ENCODE results near the gene TMEM130. TPM values are rescaled to one million over a fixed set of nuclear protein-coding genes. Genes with fewer than 3 reads are reported as not detected.

TMEM130 gene
- total and polyA plus RNA-seq, 2 donors (not counting 1 experiment from before 2014, with no cell fraction given): 0.66 to 2.6 TPM

- DNase-seq (ENCODE audit: low read depth in 2 of 2): no peak
- peaks cover 2% of the 10 kb centered on the region for H3K4me1 ChIP-seq (ENCODE audit: control insufficient read depth, extremely low read depth, insufficient read depth, low read length)
- H3K36me3 ChIP-seq (ENCODE audit: control insufficient read depth, insufficient read depth, low read length): no peaks in the 10 kb centered on the region
- H3K4me3 ChIP-seq (replicated peaks in 1 of 4; ENCODE audit: control extremely low read depth in 1 of 4, insufficient read depth in 1 of 4, low read depth in 3 of 4, low read length in 4 of 4): no peak overlapping the region
- H3K79me2 ChIP-seq (ENCODE audit: control insufficient read depth, insufficient read depth, low read length): no peaks in the 10 kb centered on the region
- H3K9ac ChIP-seq (ENCODE audit: insufficient read depth, low read length): no peak overlapping the region
- H3K27ac ChIP-seq (ENCODE audit: insufficient read depth, low read length): no peak overlapping the region
- no peak overlapping the region for H2AFZ ChIP-seq (ENCODE audit: low read length)
- no peak overlapping the region for H3K4me2 ChIP-seq (ENCODE audit: extremely low read depth, insufficient read depth, low read length)
- H4K20me1 ChIP-seq (ENCODE audit: control insufficient read depth, extremely low read depth, insufficient read depth, low read length): no peaks in the 10 kb centered on the region
- TF ChIP-seq CTCF (conservative IDR thresholded peaks at IDR 0.05 in 1 of 2, IDR thresholded peaks at IDR 0.05 in 1 of 2; ENCODE audit: low read depth in 1 of 2, low read length in 2 of 2) (no peak), EZH2 (IDR thresholded peaks at IDR 0.05; ENCODE audit: low read length, missing control alignments) (no peak)
- no peaks in the 10 kb centered on the region for H3K9me3 ChIP-seq (ENCODE audit: control insufficient read depth, insufficient read depth, low read depth, low read length)
- H3K27me3 ChIP-seq (ENCODE audit: control insufficient read depth, insufficient read depth, low read length): no peaks in the 10 kb centered on the region
Measured at GRCh38 chr7:98862203-98862602, 7.6 kb downstream of the TMEM130 start.

- peaks cover 2% of the 10 kb centered on the region for H3K4me1 ChIP-seq (ENCODE audit: control insufficient read depth, extremely low read depth, insufficient read depth, low read length)
Measured at GRCh38 chr7:98860071-98860470, 9.7 kb downstream of the TMEM130 start.

GRCh38 chr7:98855610-98856422 is 14.0 kb downstream of the TMEM130 start:
- H4K20me1 ChIP-seq (ENCODE audit: control insufficient read depth, extremely low read depth, insufficient read depth, low read length): no peaks in the 10 kb centered on the region
- TF ChIP-seq EZH2 (IDR thresholded peaks at IDR 0.05; ENCODE audit: low read length, missing control alignments) (no peak), CTCF (conservative IDR thresholded peaks at IDR 0.05 in 1 of 2, IDR thresholded peaks at IDR 0.05 in 1 of 2; ENCODE audit: low read depth in 1 of 2, low read length in 2 of 2) (no peak)
- no peak overlapping the region for H3K9ac ChIP-seq (ENCODE audit: insufficient read depth, low read length)
- H3K27ac ChIP-seq (ENCODE audit: insufficient read depth, low read length): no peak overlapping the region
- DNase-seq (ENCODE audit: low read depth in 2 of 2): peak in 1 of 2 donors; percentile 56
- H3K4me2 ChIP-seq (ENCODE audit: extremely low read depth, insufficient read depth, low read length): no peak overlapping the region
- no peak overlapping the region for H2AFZ ChIP-seq (ENCODE audit: low read length)
- H3K4me3 ChIP-seq (replicated peaks in 1 of 4; ENCODE audit: control extremely low read depth in 1 of 4, insufficient read depth in 1 of 4, low read depth in 3 of 4, low read length in 4 of 4): no peak overlapping the region
- H3K9me3 ChIP-seq (ENCODE audit: control insufficient read depth, insufficient read depth, low read depth, low read length): no peaks in the 10 kb centered on the region
- H3K4me1 ChIP-seq (ENCODE audit: control insufficient read depth, extremely low read depth, insufficient read depth, low read length): peaks cover 11% of the 10 kb centered on the region
- H3K27me3 ChIP-seq (ENCODE audit: control insufficient read depth, insufficient read depth, low read length): no peaks in the 10 kb centered on the region
- no peaks in the 10 kb centered on the region for H3K36me3 ChIP-seq (ENCODE audit: control insufficient read depth, insufficient read depth, low read length)
- H3K79me2 ChIP-seq (ENCODE audit: control insufficient read depth, insufficient read depth, low read length): no peaks in the 10 kb centered on the region

More at GRCh38 chr7:98860071-98860470, 9.7 kb downstream of the TMEM130 start:
- Histone ChIP-seq H3K27me3 (ENCODE audit: control insufficient read depth, insufficient read depth, low read length) (no peaks in the 10 kb centered on the region), H3K9me3 (ENCODE audit: control insufficient read depth, insufficient read depth, low read depth, low read length) (no peaks in the 10 kb centered on the region), H4K20me1 (ENCODE audit: control insufficient read depth, extremely low read depth, insufficient read depth, low read length) (no peaks in the 10 kb centered on the region), H3K27ac (ENCODE audit: insufficient read depth, low read length) (no peak overlapping the region), H3K4me2 (ENCODE audit: extremely low read depth, insufficient read depth, low read length) (no peak overlapping the region), H3K4me3 (replicated peaks in 1 of 4; ENCODE audit: control extremely low read depth in 1 of 4, insufficient read depth in 1 of 4, low read depth in 3 of 4, low read length in 4 of 4) (no peak overlapping the region), H3K36me3 (ENCODE audit: control insufficient read depth, insufficient read depth, low read length) (no peaks in the 10 kb centered on the region), H2AFZ (ENCODE audit: low read length) (no peak overlapping the region), H3K9ac (ENCODE audit: insufficient read depth, low read length) (no peak overlapping the region), H3K79me2 (ENCODE audit: control insufficient read depth, insufficient read depth, low read length) (no peaks in the 10 kb centered on the region)
- no peak for TF ChIP-seq EZH2 (IDR thresholded peaks at IDR 0.05; ENCODE audit: low read length, missing control alignments)
- no peak for TF ChIP-seq CTCF (conservative IDR thresholded peaks at IDR 0.05 in 1 of 2, IDR thresholded peaks at IDR 0.05 in 1 of 2; ENCODE audit: low read depth in 1 of 2, low read length in 2 of 2)
- no peak for DNase-seq (ENCODE audit: low read depth in 2 of 2)
